IMR-90 (cell line): ENCODE results near the gene FAM76B. TPM values are rescaled to one million over a fixed set of nuclear protein-coding genes. Genes with fewer than 3 reads are reported as not detected.

Experiments used
- ATAC-seq: fragments of 200-7000 bp; cut with Tn5 transposase; 2 replicates; pipeline ENCODE4 v1.9.1; 2020; ENCODE audit warnings: low read depth, mild to moderate bottlenecking, moderate library complexity
- BruUV-seq: library from RNA; stranded (reverse); fragments of 400-500 nt; replicated peaks from 2 replicates; lab custom pipeline; 2021; lab: Mats Ljungman, UMichigan
- CTCF ChIA-PET: fragments of 300-600 bp; formaldehyde crosslinking; extraction: SDS; loops from one replicate; lab custom pipeline; 2021; ENCODE audit warnings: antibody characterized with exemption; lab: Yijun Ruan, JAX
- POLR2A ChIA-PET: fragments of 300-600 bp; sonication (Branson Sonifier 250); formaldehyde crosslinking; loops from one replicate; lab custom pipeline; 2022; ENCODE audit warnings: antibody characterized with exemption; ENCODE audit not compliant: unreplicated experiment; lab: Charles Lee
- DNase-seq: peaks from one replicate; pipeline ENCODE4 v3.0.0; 2013
- H2AFZ ChIP-seq: replicated peaks from 2 replicates; pipeline ENCODE3; 2013; ENCODE audit warnings: low read length, mild to moderate bottlenecking; ENCODE audit not compliant: poor library complexity
- H2AK5ac ChIP-seq: 2 replicates; pipeline ENCODE4 v1.6.1; 2013; ENCODE audit warnings: low read depth, low read length, inconsistent platforms
- H2AK9ac ChIP-seq: replicated peaks from 2 replicates; pipeline ENCODE3; 2013; ENCODE audit warnings: mild to moderate bottlenecking, low read depth, low read length, moderate library complexity; ENCODE audit not compliant: poor library complexity
- H2BK120ac ChIP-seq: 2 replicates; pipeline ENCODE4 v1.6.1; 2013; ENCODE audit warnings: low read depth, low read length, inconsistent platforms
- H2BK15ac ChIP-seq: 3 replicates; pipeline ENCODE4 v1.6.1; 2013; ENCODE audit warnings: low read depth, low read length, inconsistent platforms
- H2BK20ac ChIP-seq: 2 replicates; pipeline ENCODE4 v1.6.1; 2013; ENCODE audit warnings: low read depth, mild to moderate bottlenecking, inconsistent platforms, low read length, moderate library complexity
- H2BK5ac ChIP-seq: 2 replicates; pipeline ENCODE4 v1.6.1; 2013; ENCODE audit warnings: mild to moderate bottlenecking, low read depth, low read length, inconsistent platforms; ENCODE audit not compliant: poor library complexity, severe bottlenecking
- H3K14ac ChIP-seq: replicated peaks from 2 replicates; pipeline ENCODE4 v1.6.1; 2013; ENCODE audit warnings: low read depth, low read length, inconsistent platforms
- H3K18ac ChIP-seq: 2 replicates; pipeline ENCODE4 v1.6.1; 2013; ENCODE audit warnings: low read depth, low read length, control low read depth
- H3K23ac ChIP-seq: 2 replicates; pipeline ENCODE4 v1.6.1; 2013; ENCODE audit warnings: low read depth, low read length, inconsistent platforms
- H3K27ac ChIP-seq: 2 replicates; pipeline ENCODE4 v1.5.1; 2013; ENCODE audit warnings: mild to moderate bottlenecking, control low read depth, low read length; ENCODE audit not compliant: insufficient read depth
- H3K27me3 ChIP-seq: 2 replicates; pipeline ENCODE4 v1.6.1; 2013; ENCODE audit warnings: low read length; ENCODE audit not compliant: control insufficient read depth, insufficient read depth
- H3K36me3 ChIP-seq: 2 replicates; pipeline ENCODE4 v1.6.1; 2013; ENCODE audit warnings: low read length, mixed read lengths; ENCODE audit not compliant: control insufficient read depth, insufficient read depth
- H3K4ac ChIP-seq: 2 replicates; pipeline ENCODE4 v1.6.1; 2013; ENCODE audit warnings: low read depth, low read length, inconsistent platforms
- H3K4me1 ChIP-seq: 2 replicates; pipeline ENCODE4 v1.6.1; 2013; ENCODE audit warnings: low read length, mixed read lengths; ENCODE audit not compliant: control insufficient read depth, insufficient read depth
- H3K4me2 ChIP-seq: 2 replicates; pipeline ENCODE4 v1.6.1; 2013; ENCODE audit warnings: low read depth, mild to moderate bottlenecking, control low read depth, low read length, moderate library complexity
- H3K4me3 ChIP-seq: 2 replicates; pipeline ENCODE4 v1.5.1; 2013; ENCODE audit warnings: low read depth, mild to moderate bottlenecking, control low read depth, low read length, moderate library complexity; ENCODE audit not compliant: insufficient read depth
- H3K56ac ChIP-seq: 2 replicates; pipeline ENCODE4 v1.6.1; 2013; ENCODE audit warnings: low read length, inconsistent platforms; ENCODE audit not compliant: insufficient read depth; ENCODE audit errors: extremely low read depth
- H3K79me1 ChIP-seq, 2 experiments: 2 replicates each; pipeline ENCODE4 v1.6.1; 2013; ENCODE audit warnings: low read length in 2 of 2, inconsistent platforms in 1 of 2, low read depth in 1 of 2
- H3K9ac ChIP-seq: 2 replicates; pipeline ENCODE4 v1.6.1; 2013; ENCODE audit warnings: low read depth, low read length, control low read depth
- H3K9me1 ChIP-seq: 2 replicates; pipeline ENCODE4 v1.6.1; 2013; ENCODE audit warnings: low read length, inconsistent platforms; ENCODE audit not compliant: insufficient read depth
- H3K9me3 ChIP-seq: 2 replicates; pipeline ENCODE4 v1.6.1; 2013; ENCODE audit warnings: low read length; ENCODE audit not compliant: control insufficient read depth, insufficient read depth
- H4K20me1 ChIP-seq: 2 replicates; pipeline ENCODE4 v1.6.1; 2013; ENCODE audit warnings: low read length, inconsistent platforms; ENCODE audit not compliant: insufficient read depth
- H4K5ac ChIP-seq: 2 replicates; pipeline ENCODE4 v1.6.1; 2013; ENCODE audit warnings: mild to moderate bottlenecking, low read depth, low read length, control low read depth
- H4K8ac ChIP-seq, 2 experiments: 2 replicates each; pipeline ENCODE4 v1.6.1; 2013; ENCODE audit warnings: low read depth in 2 of 2, low read length in 2 of 2, control low read depth in 1 of 2, inconsistent platforms in 1 of 2
- H4K91ac ChIP-seq: 2 replicates; pipeline ENCODE4 v1.6.1; 2013; ENCODE audit warnings: low read depth, low read length, inconsistent platforms; ENCODE audit not compliant: insufficient read depth
- BHLHE40 ChIP-seq: fragments of 150-350 bp; IDR thresholded peaks from 2 replicates; pipeline ENCODE4 v1.6.1; 2016; ENCODE audit warnings: mild to moderate bottlenecking, low read depth, low read length
- CEBPB ChIP-seq: IDR thresholded peaks from 2 replicates; pipeline ENCODE4 v1.6.1; 2012; ENCODE audit warnings: low read depth, low read length, improper control_type of control experiment
- CHD1 ChIP-seq: IDR thresholded peaks from 2 replicates; pipeline ENCODE4 v1.6.1; 2012; ENCODE audit warnings: low read depth, low read length, improper control_type of control experiment
- CTCF ChIP-seq: conservative IDR thresholded peaks from 2 replicates; pipeline ENCODE4 v1.5.1; 2012; ENCODE audit warnings: mild to moderate bottlenecking, low read depth, low read length, improper control_type of control experiment
- ELK1 ChIP-seq: fragments of 150-350 bp; IDR thresholded peaks from 2 replicates; pipeline ENCODE4 v1.6.1; 2016; ENCODE audit warnings: low read depth, mild to moderate bottlenecking, low read length, moderate library complexity, borderline replicate concordance
- FOS ChIP-seq: fragments of 150-350 bp; IDR thresholded peaks from 2 replicates; pipeline ENCODE4 v1.6.1; 2016; ENCODE audit warnings: low read depth, low read length
- MAFK ChIP-seq: IDR thresholded peaks from 2 replicates; pipeline ENCODE4 v1.6.1; 2012; ENCODE audit warnings: low read depth, low read length, improper control_type of control experiment
- MAZ ChIP-seq: IDR thresholded peaks from 2 replicates; pipeline ENCODE4 v1.6.1; 2012; ENCODE audit warnings: low read depth, mild to moderate bottlenecking, low read length, improper control_type of control experiment, moderate library complexity, borderline replicate concordance
- MXI1 ChIP-seq: IDR thresholded peaks from 2 replicates; pipeline ENCODE4 v1.6.1; 2012; ENCODE audit warnings: low read depth, mild to moderate bottlenecking, low read length, moderate library complexity, borderline replicate concordance
- NFE2L2 ChIP-seq: fragments of 150-350 bp; IDR thresholded peaks from 2 replicates; pipeline ENCODE4 v1.6.1; 2016; ENCODE audit warnings: low read depth, mild to moderate bottlenecking, low read length
- POLR2A ChIP-seq: IDR thresholded peaks from 2 replicates; pipeline ENCODE4 v1.6.1; 2012; ENCODE audit warnings: mild to moderate bottlenecking, low read depth, low read length
- RAD21 ChIP-seq: IDR thresholded peaks from 2 replicates; pipeline ENCODE4 v1.6.1; 2012; ENCODE audit warnings: low read length, improper control_type of control experiment
- RCOR1 ChIP-seq: IDR thresholded peaks from 2 replicates; pipeline ENCODE4 v1.6.1; 2012; ENCODE audit warnings: mild to moderate bottlenecking, low read length, improper control_type of control experiment; ENCODE audit not compliant: insufficient replicate concordance
- RFX5 ChIP-seq: IDR thresholded peaks from 2 replicates; pipeline ENCODE4 v1.8.0; 2012; ENCODE audit warnings: low read depth, mild to moderate bottlenecking, low read length, moderate library complexity
- SMC3 ChIP-seq: fragments of 150-350 bp; IDR thresholded peaks from 2 replicates; pipeline ENCODE4 v1.6.1; 2016; ENCODE audit warnings: low read depth, mild to moderate bottlenecking, antibody characterized with exemption, low read length, moderate library complexity
- USF2 ChIP-seq: fragments of 150-350 bp; IDR thresholded peaks from 2 replicates; pipeline ENCODE4 v1.6.1; 2017; ENCODE audit warnings: mild to moderate bottlenecking, antibody characterized with exemption, low read length, low read depth
- whole genome bisulfite sequencing, 2 experiments: methylation state at CpG; one replicate each; pipeline versions ENCODE4 v1.1.5 to v1.1.7; 2013; ENCODE audit warnings: missing lambda C conversion rate in 2 of 2; ENCODE audit not compliant: insufficient read length in 1 of 2; ENCODE audit errors: extremely low coverage in 2 of 2; 5-methylcytosine and 5-hydroxymethylcytosine counted together
- dilution Hi-C: fragments of 300-500 bp; cut with HindIII; formaldehyde crosslinking; loops from one replicate; pipeline ENCODE4 v1.14.3; 2018; ENCODE audit warnings: low sequenced_read_pairs; ENCODE audit not compliant: unreplicated experiment
- in situ Hi-C: fragments of 300-500 bp; cut with MboI; formaldehyde crosslinking; loops from 3 replicates; pipeline ENCODE4 v1.14.3; 2019; ENCODE audit warnings: low sequenced_read_pairs, inconsistent platforms, mixed read lengths
- intact Hi-C: fragments of 100-400 bp; cut with micrococcal nuclease; formaldehyde crosslinking; loops from 2 replicates; pipeline ENCODE4 v1.10.0; 2022
- polyA plus RNA-seq, 3 experiments: library from polyadenylated mRNA; depleted of rRNA; stranded (reverse); fragments of >200 nt; gene quantifications; 2 replicates each; pipeline ENCODE4 v1.2.3, GENCODE V29; 2012; ENCODE audit warnings: low replicate concordance in 1 of 3
- total RNA-seq: library from RNA; depleted of rRNA; stranded (reverse); fragments of >200 nt; gene quantifications from 2 replicates; pipeline ENCODE4 v1.2.3, GENCODE V29; 2012

FAM76B gene
- total and polyA plus RNA-seq, 2 of the 4 experiments (the other 2 are of a cell fraction) = 12.7 to 14.3 TPM

- Histone ChIP-seq H3K27ac (no peak overlapping the region), H2BK20ac (no peak overlapping the region), H3K14ac (no peak overlapping the region), H3K36me3 (no peaks in the 10 kb centered on the region), H3K4me3 (no peak overlapping the region), H3K9me1 (no peaks in the 10 kb centered on the region), H3K79me1 (no peaks in the 10 kb centered on the region), H3K9me3 (no peaks in the 10 kb centered on the region), H2BK5ac (no peak overlapping the region), H4K5ac (no peak overlapping the region), H2BK120ac (no peak overlapping the region), H2AK9ac (no peak overlapping the region), H3K9ac (no peak overlapping the region), H4K91ac (no peak overlapping the region), H4K8ac (no peak overlapping the region), H4K20me1 (no peaks in the 10 kb centered on the region), H3K4ac (no peak overlapping the region), H3K23ac (no peak overlapping the region), H3K4me1 (no peaks in the 10 kb centered on the region), H2AFZ (no peak overlapping the region), H3K18ac (no peak overlapping the region), H3K4me2 (no peak overlapping the region), H3K56ac (no peak overlapping the region), H2BK15ac (no peak overlapping the region), H3K27me3 (peaks cover 13% of the 10 kb centered on the region), H2AK5ac (no peak overlapping the region)
- dilution Hi-C loops (no loop called here), in situ Hi-C loops (no loop called here), intact Hi-C loops (no loop called here)
- ChIA-PET POLR2A (no interaction called here), CTCF (no interaction called here)
- DNase-seq = no peak
- TF ChIP-seq POLR2A (no peak), MXI1 (no peak), RFX5 (no peak), MAZ (no peak), RAD21 (no peak), USF2 (no peak), ELK1 (no peak), SMC3 (no peak), BHLHE40 (no peak), CEBPB (no peak), RCOR1 (no peak), NFE2L2 (no peak), CTCF (no peak), FOS (no peak), MAFK (no peak), CHD1 (no peak)
- no peak for ATAC-seq
- no TSS peak for BruUV-seq
- 72% methylated on average over 2 of the region's 6 CpGs; no CpG with 5 or more reads in 1 of the 2 experiments for WGBS, 2 experiments
Observed at GRCh38 chr11:95727620-95728019, 62.0 kb downstream of the FAM76B start.
